HG02588 (cell line): Measurements from ENCODE around the gene FAM234A.
"Not testable (repeated sequence)": the region's sequence is repeated elsewhere in the genome, so short reads cannot be mapped to it uniquely, and the experiment has no call there.

Source experiments
- ATAC-seq: cut with Tn5 transposase; IDR thresholded peaks from one replicate; pipeline ENCODE4 v1.9.1; 2021; ENCODE audit warnings: mild to moderate bottlenecking, moderate library complexity; ENCODE audit not compliant: unreplicated experiment

The FAM234A gene, protein sequence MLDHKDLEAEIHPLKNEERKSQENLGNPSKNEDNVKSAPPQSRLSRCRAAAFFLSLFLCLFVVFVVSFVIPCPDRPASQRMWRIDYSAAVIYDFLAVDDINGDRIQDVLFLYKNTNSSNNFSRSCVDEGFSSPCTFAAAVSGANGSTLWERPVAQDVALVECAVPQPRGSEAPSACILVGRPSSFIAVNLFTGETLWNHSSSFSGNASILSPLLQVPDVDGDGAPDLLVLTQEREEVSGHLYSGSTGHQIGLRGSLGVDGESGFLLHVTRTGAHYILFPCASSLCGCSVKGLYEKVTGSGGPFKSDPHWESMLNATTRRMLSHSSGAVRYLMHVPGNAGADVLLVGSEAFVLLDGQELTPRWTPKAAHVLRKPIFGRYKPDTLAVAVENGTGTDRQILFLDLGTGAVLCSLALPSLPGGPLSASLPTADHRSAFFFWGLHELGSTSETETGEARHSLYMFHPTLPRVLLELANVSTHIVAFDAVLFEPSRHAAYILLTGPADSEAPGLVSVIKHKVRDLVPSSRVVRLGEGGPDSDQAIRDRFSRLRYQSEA

DNA sequence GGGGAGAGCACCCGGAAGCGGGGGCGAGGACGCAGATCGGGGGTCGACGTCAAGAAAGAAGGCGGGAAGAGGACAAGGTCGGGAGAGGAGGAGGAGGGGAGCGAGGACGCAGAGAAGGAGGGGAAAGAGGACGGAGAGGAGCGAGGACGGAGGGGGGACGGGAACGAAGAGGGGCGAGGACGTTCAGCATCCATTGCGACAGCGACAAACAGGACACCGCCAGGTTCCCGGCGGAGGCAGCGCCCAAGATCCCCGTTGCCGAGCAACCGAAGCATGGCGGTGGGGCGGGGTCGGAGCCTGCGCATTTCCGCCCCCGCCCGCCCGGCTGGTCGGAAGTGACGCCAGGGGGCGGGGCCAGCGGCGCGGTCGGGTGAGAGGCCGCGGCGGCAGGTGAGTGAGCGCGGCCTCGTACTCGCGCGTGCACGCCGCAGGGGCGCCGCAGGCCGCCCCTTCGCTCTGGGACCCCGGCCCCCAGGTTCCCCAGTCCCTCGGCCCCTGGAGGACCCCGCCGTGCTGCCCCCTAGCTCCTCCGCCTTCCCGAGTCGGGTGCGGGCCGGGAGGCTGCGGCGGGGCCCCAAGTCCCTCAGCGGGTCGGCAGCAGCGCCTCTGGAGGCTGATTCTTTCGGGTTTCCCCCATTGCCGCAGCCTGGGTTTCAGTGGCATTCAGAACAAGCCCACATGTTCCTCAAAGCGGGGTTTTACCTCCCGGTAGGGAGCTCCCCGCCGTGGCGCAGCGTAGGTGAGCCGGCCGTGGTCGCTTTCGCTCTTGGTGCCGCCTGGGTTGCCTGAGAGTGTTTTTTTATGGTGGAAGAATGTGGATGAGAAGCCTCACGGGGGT, at the start of gene FAM234A:
Gene FAM234A, plus strand, starts transcription at position 354 of the 838 bp plus-strand sequence. CDS start 19,593 bp downstream, outside the sequence.
- ATAC-seq = peak; percentile 86

DNA sequence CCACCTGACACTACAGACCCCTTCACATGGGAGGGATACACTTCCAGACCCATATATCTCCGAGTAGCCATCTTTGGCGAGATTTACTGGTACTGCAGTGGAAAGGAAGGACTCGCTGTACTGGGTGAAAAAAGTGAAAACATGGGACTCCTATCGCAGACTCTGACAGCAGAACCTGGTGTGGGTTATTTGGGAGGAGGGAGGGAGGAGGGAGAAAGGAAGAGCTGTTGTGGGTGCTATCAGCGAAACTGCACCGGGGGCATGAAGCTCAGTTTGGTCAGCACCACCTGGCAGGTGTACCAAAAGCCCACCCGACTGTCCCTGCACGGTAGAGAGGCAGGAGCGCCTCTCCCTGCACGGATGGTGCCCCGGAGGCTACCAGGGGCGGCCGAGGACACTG, 49.4 kb upstream of the FAM234A start:
- no peak for ATAC-seq

DNA sequence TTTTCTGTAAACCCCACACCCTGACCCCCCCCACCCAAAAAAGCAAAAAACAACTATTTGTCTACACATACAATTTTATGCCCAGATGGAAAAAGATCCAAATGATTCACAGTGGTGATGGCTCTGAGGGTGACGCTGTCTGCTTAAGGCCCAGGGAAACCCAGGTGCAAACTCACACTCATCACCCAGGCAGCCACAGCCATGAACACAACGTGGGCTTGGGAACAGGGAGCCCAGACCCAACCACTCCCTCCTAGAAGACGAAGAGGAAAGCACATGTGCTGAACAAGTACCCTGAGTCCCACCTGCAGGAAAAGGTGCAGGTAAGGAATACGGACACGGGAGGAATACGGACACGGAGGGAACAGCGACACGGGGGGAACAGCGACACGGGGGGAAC, 48.9 kb upstream of the FAM234A start:
- ATAC-seq = no peak

DNA sequence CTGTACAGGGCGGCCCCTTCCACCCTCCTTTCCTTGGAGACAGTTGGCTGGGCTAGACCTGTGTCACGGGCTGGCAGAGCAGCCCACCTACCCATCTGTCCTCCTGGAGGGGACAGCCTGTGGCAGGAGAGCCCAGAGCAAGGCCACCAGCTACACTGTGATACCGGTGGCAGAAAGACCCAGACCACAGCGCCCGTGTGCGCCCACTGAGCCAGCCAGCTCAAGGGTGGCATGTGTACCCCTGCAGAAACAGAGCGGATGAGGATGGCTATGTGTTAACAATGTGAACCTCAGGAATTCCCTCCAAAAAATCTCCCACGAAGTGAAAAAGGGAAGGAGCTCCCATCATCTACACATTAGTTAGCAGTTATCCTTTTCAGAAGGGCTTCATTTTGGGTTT, 47.3 kb upstream of the FAM234A start:
- no peak for ATAC-seq

DNA sequence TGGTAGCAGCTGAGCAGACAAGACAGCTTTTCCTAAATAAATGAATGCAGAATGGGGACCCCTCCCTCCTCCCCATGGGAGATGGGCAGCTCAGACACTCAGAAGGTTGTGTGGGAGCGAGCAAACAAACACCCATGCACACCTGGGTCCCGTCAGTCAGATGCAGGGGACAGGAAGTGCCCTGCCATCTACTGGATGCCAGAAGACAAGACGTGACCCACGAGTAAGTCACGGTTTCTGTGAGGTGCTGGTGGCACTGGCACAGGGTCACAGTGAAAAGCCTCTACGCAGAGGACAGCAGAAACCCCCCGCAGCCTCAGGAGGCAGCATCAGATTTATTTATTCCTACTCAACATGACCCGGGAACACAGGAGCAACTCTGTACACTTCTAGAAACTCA, 45.9 kb upstream of the FAM234A start:
- no peak for ATAC-seq

DNA sequence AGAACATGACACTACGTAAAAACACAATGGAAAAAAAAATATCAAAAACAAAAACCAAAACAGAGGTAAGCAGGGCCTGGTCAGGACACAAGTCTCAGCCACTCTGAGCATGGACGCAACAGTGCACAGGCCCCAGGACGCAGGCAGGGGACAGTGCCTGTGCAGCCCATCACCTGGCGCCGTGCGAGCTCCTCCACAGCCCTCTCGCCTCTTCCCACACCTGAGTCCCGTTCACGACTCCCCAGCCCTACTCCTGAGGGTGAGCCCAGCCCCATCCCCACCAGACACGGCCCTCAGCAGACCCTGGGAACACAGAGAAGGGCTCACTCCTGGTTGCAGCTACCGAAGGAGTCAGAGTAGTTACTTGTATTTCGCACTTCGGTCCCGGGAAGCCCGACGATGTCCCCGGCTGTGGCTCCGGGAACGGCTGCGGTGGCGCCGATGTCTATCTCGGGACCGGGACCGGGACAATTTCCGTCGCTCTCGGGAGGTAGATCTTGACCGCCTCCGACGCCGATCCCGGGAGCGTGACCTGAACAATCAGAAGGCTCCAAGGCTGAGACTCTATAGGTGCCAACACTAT, 44.9 kb upstream of the FAM234A start:
- ATAC-seq = no peak

DNA sequence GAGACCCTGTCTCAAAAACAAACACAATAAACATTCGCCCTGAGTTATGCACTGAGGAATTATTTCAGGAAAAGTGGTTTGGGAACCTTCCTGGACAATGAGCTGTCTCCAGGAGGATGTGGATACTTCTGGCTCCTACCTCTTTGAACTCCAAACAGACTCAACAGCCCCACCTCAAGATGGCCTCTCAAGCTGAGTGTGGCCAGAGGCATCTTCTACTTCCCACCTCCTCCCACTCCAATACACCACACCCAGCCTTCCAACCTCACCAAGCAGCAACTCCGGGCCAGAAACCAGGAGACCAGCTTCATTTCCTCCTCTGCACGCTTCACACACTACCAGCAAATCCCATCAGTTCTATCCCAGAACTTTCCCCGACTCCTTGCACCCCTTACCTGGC, 42.8 kb upstream of the FAM234A start:
- ATAC-seq = no peak

DNA sequence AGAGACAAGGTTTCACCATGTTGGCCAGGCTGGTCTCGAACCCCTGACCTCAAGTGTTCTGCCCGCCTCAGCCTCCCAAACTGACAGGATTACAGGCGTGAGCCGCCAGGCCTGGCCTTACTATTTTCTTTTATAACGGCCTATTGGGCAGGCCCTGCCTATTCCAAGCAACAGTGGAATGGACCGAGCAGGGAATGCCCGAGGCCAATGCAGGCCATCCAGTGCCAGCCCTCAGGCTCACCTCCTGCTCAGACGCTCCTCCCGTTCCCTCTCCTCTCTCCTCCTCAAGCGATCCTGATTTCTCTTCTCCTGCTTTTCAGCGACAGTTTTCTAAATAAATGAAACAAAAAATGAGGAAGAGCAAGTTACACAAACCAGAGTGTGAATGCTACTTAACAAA, 41.9 kb upstream of the FAM234A start:
- no peak for ATAC-seq

DNA sequence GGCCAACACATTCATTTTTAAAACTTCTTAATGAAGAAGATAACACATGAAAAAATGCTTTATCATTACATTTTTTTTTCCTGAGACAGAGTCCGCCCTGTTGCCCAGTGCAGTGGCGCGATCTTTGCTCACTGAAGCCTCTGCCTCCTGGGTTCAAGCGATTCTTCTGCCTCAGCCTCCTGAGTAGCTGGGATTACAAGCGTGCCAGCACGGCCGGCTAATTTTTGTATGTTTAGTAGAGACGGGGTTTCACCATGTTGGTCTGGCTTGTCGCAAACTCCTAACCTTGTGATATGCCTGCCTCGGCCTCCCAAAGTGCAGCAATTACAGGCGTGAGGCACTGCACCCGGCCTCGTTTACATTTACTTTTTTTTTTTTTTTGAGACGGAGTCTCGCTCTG, 41.2 kb upstream of the FAM234A start:
- ATAC-seq = no peak

DNA sequence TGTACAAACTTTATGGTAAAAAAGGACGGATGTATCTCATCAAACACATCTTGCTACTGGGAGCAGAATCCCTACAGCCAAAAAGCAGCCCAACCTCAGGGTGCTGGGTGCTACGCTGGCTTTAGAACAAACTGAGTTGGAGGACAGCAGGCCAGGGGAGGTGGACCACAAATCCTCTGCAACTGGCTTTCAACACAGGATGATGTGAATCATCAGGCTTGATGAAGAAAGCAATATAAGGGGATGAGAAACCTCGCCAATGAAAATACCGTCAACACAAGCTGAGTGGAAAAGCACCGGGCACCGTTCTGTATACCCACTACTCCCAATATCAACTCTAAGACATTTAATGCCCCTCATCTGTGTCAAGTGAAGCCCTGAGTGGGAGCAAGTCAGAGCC, 40.1 kb upstream of the FAM234A start:
- ATAC-seq = no peak

DNA sequence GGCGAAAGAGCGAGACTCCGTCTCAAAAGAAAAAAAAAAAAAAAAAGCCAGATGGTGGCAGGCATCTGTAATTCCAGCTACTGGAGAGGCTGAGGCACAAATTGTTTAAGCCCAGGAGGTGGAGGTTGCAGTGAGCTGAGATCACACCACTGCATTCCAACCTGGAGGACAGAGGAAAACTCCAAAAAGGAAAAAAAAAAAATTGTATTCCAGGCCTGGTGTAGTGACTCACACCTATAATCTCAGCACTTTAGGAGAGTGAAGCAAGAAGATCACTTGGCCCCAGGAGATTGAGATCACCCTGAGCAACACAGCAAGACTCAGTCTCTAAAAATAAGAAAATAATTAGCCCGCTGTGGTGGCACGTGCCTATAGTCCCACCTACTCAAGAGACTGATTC, 34.2 kb upstream of the FAM234A start:
- ATAC-seq = no peak

DNA sequence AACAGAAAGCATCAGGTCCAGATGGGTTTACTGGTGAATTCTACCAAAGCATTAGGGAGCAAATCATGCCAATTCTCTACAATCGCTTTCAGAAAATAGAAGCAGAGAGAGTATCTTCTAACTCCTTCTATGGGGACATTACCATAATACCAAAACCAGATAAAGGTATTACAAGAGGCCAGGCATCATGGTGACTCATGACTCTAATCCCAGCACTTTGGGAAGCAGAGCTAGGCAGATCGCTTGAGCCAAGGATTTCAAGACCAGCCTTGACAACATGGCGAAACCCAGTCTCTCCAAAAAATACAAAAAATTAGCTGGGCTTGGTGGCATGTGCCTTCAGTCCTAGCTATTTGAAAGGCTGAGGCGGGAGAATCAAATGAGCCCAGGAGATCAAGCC, 31.4 kb upstream of the FAM234A start:
- ATAC-seq = no peak

DNA sequence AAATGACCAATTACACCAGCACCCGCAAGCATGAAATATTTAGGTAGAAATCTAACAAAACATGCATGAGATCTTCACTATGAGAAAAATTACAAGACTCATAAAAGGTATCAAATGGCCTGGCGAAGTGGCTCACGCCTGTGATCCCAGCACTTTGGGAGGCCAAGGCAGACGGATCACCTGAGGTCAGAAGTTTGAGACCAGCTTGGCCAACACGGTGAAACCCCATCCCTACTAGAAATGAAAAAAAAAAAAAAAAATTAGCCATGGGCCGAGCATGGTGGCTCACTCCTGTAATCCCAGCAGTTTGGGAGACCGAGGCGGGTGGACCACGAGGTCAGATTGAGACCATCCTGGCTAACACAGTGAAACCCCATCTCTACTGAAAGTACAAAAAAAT, 30.6 kb upstream of the FAM234A start:
- ATAC-seq = not testable (repeated sequence)

DNA sequence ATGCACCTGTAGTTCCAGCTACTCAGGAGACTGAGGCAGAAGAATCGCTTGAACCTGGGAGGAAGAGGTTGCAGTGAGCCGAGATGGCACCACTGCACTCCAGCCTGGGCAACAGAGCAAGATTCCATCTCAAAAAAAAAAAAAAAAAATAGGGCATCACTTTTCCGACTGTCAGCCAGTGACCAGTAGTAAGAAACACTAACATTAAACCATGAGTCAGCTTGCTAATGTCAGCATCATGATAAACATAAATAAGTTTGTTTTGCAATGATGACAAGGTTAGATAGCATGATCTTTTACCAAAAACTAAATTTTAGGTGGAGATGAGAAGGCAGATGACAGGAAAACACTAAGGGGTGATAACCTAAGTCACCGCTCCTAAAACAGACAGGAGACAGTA, 25.3 kb upstream of the FAM234A start:
- ATAC-seq = not testable (repeated sequence)

DNA sequence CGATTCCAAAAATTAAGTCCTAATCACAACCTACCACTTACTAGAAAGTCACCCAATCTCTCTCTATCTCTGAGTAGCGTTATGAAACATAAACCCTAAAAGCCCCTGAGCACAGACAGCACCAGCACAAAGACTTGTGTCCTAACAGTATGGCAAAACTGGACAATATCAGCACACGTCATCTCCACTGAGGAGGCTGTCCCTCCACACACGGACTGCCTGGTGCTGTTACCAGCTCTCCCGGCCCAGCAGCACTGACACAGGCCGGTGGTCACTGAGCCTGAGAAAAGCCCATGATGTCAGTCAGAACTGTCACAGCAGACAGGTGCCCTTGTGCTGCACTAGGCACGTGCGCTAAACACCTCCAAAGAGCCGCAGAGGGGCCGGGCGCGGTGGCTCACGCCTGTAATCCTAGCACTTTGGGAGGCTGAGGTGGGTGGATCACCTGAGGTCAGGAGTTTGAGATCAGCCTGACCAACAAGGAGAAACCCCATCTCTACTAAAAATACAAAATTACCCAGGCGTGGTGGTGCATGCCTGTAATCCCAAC, 22.9 kb upstream of the FAM234A start:
- ATAC-seq = not testable (repeated sequence)

DNA sequence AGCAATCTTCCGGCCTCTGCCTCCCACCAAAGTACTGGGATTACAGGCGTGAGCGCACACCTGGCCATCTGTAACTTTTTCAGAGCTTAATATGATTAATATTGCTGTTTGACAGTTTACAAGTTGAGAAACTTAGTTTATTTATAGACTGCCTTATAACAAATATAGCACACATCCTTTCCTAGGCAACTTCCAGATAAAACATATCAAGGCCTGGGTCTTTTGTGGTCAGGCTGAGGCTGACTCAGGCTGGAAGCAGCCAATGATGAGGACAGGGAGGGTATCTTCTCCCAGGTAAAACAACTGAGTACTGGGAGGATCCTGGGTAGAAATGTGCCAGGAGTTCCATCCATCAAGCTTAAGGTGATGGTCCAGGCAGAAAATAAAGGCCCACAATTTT, 21.6 kb upstream of the FAM234A start:
- ATAC-seq = no peak

DNA sequence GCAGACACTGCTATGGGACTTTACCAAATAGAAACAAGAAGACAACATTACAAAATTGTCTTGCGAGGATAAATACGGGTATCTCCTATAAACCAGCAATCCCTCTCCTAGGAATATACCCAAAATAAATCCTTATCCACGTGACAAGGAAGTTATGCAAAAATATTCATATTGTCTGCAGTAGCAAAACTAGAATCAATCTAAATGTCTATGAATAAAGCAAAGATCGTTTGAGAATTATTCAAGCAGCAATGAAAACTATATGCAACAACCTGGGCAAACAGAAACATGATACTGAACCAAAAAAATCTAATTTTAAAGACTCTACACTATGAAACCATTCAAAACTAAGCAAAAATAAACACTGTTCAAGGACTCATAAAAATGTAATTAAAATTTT, 14.6 kb upstream of the FAM234A start:
- no peak for ATAC-seq

DNA sequence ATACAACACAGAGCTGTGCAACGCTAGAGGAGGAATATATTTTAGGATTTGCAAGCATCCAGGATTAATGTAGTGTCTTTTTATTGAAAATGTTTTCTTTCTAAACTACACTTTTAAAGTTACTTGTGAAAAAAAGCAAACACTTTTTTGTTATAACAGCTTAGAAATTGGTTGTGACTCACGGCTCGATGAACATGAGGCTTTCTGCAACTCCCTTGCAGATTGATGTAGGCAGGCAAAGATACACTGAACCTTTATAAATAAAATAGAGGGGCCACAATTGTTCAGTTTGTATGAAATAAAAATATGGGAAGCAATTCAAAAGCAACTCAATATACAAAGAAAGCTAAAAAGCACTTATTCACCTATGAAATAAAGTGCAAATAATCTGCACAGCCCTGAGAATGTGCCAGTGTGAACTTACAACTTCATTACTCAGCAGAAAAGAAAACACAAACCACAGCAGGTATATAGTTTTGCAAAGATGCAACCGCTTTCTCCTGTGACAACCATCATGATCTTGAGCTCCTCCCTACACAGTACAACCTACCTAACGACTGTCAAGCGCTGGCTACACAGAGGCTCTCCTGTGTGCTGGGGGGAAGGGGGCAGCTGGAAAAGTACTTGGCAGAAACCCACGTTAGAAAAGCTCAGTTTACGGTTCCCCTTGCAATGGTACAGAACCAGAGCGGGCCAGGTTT, 6.3 kb upstream of the FAM234A start:
- peak; percentile 5 for ATAC-seq

DNA sequence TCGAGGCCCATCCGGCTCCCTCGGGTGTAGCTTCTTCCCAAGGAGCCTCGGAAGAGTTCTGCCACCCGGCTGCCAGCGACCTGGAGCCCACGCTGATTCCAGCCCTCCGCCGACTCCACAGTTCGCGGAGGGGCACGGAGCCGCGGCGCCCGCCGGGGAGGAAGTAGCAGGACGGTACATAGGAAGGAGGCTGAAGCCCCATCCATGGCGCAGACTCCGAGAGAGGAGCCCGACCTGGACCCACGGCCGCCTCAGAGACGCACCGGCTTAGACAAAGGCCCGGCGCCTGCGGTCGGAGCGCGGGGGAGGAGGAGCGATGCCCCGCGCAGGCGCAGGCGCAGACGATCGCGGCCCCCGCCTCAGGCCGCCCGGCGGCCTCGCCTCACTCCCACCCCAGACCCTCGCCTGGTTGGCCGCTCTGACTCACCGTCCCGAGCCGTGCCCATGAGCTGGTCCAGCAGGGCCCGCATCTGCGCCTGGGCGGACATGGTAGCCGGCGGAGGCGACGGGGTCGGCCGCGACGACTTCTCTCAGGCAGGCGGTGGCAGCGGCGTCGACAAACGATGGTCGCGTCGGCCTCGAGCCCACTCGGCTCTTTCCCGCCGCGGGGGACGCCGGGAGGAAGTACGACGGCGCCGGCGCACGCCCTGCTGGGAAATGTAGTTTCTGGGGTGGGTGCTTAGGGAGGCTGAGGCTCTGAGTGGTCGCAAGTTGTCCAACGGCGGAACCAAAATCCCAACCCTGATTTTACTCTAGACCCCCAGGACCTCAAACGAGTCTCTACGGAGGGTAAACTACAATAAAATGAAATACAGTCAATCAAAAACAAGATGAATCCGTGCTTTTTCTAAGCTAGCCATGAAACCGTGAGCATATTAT, 5.5 kb upstream of the FAM234A start, which contains the start of gene LUC7L:
Gene LUC7L, minus strand, starts transcription at position 598 of the 879 bp plus-strand sequence. Its CDS starts 110 bp downstream, at position 488.
- peak; percentile 84 for ATAC-seq
